IPS DF 4.7 (cell line): ENCODE measurements around the gene TBC1D2B.
"Not testable (repeated sequence)": the region's sequence is repeated elsewhere in the genome, so short reads cannot be mapped to it uniquely, and the experiment has no call there.

Source experiments
- DNase-seq: peaks from one replicate; pipeline ENCODE4 v3.0.0-alpha.2; 2013; ENCODE audit warnings: low spot score; ENCODE audit errors: extremely low read depth

Gene TBC1D2B

DNA sequence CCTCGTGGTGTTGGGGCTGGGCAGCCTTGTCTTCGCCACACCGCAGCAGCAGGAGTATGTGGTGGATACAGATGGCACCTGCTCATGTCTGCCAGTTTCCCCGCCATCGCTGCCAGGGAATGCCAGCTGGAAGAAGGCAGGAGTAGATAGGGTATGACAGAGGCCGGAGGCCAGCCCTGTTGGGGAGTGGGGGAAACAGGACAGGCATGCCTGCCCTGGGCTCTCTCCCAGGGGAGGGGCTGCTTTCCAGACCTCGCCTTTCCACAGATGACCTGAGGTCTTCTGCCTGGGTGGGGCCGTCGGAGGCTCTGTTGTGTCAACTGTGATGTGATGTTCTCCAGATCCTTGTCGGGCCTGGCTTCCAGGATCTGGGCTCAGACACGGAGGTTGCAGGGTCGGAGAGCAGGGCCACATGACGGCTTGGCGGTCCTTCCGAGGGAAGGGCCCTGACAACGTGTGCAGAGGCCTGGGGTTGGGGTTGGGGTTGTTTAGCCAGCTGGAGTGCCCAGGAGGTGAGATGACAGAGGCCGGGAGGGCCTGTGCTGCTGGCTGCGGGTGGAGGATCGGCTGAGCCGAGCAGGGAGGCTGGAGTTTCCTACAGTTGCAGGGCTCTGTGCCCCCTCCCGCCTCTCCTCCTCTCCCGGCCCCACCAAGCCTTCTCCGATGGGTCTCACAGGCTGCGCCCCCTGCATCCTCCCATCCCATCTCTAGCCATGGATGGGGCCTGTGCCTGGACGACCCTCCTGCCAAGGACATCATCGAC, 102.0 kb downstream of the TBC1D2B start:
- DNase-seq: no peak

DNA sequence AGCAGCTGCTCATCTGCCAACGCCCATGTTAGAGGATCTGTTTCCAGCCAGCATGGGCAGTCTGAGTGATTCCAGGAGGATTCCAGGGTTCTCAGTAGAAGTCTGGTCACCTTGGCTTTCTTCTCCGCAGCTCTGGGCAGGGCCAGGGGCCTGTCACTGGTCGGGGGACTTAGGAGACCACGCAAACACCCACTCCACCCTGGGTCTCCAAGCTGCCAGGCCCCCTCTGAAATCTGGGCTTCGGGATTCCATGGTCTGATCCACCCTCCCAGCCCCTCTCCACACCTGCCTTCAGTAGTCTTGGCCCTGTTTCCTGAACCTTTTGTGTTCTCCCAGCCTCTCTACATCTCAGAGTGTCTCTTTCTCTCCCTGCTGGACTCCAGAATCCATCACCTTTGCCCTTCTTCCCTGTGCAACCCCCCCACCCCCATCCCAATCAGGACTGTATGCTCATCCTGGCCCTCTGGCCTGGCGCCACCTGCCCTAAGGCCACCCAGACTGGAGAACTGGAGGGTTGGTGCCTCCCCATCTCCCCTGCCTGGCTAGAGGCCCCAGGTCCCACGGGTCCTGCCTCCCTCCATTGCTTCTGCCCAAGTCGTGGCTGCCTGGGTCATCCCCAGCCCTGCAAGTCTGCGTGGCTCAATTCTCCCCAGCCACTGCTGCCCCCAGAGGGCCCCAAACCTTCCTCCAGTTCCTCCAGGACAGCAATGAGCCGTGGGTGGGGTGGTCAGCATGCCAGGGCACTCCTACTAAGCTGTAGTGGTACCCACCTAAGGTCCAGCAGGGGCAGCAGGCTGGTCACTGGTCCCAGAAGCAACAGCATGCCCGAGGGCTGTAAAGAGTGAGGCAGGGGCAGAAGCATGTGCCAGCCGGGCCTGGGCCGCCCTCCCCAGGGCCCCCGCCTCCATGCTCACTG, 102.8 kb downstream of the TBC1D2B start:
- no peak for DNase-seq

DNA sequence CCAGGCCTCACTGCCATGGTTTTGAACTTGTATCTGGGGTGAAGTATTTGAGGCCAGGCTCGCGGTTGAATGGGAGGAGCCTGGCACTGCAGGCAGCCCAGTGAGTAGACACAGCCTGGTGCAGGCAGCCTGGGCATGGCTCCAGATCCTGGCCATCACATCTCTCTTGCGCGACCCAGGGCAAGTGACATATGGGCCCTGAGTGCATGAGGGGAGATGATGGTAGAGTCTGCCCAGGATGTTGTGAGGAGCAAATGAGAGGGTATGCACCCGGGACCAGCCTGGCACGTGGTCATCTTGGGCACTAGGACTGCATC, 103.5 kb downstream of the TBC1D2B start:
- DNase-seq: no peak

DNA sequence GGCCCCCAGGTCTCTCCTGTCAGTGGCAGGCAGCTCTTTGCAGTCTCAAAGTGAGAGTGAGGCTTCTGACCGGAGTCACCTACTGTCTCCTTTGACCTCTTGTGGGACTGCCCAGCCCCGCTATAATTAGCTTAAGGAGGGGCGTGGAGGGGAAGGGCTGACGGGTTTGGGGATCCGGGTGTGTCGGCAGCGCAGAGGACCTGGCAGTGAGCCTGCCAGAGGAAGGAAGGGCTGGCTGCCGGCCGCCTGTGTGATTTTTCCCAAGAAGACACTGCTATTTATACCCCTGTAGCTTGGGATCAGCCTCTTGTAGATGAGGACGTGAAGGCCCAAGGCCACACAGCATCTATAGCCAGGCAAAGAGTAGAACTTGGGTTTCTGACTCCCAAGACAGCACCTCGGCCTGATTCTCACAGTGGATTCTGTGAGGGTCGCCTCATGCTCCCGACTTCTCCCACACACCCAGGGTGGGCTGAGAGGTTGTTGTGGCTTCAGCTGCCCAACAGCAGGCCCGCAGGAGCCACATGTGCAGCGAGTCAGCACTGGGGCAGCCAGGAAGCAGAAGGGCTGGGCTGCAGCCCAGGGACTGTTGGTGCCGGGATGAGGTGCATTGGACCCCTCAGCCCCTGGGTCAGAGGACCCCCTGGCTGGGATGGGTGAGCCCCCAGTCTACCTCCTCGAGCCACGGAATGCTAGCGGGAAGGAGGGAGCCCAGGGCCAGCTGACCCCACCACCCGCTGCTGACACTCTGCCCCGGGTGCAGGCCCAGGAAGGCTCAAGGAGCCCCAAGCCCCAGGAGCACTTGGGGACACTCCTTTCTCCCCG, 104.0 kb downstream of the TBC1D2B start:
- DNase-seq: not testable (repeated sequence)

DNA sequence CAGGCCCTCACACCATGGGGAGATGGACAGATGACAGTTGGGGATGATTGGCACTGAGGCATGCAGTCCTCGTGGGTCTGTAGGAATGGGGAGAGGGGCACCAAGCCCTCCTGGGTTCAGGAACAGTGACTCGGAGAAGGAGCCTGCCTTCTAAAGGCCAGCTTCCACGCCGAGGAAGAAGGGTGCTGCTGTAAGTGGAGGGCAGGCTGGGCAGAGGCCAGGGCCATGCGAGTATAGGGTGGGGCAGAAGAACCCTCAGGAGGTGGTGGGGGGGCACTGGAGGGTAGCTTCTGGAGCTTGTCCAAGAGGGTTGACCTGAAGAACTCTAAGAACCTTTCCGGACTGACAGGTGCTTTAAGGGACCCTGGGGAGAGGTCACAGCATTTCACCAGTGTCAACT, 104.8 kb downstream of the TBC1D2B start:
- not testable (repeated sequence) for DNase-seq

DNA sequence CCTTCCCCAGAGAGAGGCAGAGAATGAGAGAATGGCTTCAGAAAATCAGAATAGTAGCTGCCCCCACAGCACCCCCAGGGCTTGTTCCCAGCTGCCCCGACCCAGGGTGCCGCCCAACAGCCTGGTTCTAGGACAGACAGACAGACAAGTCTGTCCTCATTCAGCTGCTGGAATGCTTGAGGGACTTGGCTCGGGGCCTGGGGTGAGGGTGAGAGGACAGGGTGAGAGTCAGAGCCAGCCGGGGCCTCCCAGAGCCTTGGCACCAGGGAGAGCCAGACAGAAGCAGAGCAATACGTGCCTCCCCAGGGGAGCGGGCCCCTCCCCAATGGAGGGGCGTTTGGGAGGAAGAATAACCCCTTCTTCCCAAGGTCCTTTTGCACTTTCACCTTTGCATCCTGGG, 105.6 kb downstream of the TBC1D2B start:
- DNase-seq: not testable (repeated sequence)

DNA sequence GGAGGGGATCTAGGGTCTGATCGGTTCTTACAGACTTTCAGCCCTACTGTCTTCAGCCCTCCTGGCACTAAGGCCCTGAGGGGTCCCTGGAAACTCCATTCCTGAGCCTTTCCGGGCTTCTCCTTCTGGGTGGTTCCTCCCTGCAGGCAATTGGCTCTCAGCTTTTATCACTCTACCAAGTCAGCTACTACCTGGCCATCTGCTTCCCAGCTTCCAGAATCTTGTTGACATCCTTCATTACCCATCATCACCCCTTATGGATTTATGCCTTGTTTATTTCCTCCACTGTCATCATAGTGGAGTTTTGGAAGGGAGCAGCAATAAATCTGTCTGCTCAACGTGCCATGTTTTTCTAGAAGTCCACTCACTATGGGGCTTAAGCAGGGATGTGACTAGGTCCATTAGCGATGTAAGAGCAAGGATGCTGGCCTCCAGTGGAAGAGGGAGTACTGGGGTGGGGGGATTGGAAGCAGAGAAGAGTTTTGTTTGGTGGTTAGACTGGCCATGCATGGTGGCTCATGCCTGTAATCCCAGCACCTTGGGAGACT, 106.6 kb downstream of the TBC1D2B start:
- DNase-seq: not testable (repeated sequence)

DNA sequence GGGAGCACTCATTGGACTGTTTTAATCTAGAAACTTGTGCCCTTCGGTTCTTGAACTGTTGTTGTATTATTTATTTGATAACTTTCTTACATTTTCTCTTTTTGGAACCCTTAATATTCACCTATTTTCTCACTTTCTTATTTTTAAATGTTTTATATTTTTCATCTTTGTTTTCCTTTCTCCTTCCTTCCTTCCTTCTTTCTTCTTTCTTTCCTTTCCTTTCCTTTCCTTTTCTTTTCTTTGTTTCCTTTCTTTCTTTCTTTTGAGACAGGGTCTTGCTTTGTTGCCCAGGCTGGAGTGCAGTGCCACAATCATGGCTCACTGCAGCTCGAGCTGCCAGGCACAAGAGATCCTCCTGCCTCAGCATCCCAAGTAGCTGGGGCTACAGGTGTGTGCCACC, 108.5 kb downstream of the TBC1D2B start:
- no peak for DNase-seq

DNA sequence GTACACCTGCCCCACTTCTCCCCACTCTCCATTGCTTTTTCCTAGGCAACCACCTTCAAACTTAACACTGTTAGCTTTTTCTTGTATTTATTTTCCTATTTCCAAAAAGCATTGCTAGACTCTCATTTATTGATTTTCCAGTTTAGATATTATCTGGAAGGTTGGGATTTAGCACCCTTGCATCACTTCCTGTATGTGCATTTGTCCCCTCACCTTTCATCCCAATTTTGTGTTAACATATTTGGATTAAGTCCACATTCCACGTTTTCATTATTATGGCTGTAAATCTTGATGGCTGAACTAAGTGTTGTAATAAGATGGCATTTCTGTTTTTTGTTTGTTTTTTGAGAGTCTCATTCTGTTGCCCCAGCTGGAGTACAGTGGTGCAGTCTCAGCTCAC, 109.7 kb downstream of the TBC1D2B start:
- no peak for DNase-seq

DNA sequence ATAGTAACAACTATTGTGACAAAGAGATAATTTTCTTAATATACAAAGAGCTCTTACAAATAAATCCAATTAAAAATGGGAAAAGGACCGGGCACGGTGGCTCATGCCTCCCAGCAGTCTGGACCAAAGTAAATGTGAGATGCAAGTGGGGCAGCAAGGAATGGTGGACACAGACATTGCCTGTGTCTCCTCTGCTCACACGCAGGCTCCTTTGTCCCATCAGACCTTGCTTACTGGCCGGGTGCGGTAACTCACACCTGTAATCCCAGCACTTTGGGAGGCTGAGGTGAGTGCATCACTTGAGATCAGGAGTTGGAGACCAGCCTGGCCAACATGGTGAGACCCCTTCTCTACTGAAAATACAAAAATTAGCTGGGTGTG, 110.3 kb downstream of the TBC1D2B start:
- DNase-seq: not testable (repeated sequence)

DNA sequence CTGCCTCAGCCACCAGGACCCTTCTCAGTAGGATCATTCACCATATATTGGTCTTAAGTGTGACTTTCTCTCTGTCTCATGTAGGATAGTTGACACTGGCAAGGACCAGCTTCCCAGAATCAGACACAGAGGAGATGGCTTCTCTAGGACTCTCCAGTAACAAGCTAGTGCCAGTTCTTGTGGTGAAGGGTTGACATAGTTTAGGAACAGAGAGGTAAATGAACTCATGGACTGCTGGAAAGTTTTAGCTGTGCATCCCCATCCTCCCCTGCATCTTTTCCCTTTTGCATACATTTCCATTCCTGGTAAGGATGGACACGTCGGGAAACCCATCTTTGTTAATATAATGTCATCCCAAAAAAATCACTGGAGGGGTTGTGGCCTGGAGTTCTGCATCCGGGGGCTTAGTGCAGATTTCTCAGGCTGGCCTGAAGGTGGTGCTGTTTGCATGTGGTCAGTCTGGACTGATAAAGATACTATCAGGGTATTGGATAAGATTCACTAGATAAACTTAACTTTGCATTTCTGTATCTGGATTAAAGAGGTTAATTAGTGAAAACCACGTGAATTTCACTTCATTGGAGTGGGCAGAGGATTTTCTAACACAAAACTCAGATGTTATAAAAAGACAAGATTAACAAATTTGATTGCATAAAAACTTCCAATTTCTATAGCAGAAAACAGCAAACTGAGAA, 110.8 kb downstream of the TBC1D2B start:
- DNase-seq: no peak

DNA sequence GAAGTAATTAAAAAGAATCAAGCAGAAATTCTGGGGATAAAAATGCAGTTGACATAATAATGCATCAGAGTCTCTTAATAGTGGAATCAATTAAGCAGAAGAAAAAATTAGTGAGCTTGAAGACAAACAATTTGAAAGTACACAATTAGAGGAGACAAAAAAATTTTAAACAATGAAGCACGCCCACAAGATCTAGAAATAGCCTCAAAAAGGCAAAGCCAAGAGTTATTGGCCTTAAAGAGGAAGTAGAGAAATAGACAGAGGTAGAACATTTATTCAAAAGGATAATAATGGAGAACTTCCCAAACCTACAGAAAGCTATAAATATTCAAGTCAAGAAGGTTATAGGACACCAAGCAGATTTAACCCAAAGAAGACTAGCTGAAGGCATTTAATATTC, 113.3 kb downstream of the TBC1D2B start:
- DNase-seq: no peak

DNA sequence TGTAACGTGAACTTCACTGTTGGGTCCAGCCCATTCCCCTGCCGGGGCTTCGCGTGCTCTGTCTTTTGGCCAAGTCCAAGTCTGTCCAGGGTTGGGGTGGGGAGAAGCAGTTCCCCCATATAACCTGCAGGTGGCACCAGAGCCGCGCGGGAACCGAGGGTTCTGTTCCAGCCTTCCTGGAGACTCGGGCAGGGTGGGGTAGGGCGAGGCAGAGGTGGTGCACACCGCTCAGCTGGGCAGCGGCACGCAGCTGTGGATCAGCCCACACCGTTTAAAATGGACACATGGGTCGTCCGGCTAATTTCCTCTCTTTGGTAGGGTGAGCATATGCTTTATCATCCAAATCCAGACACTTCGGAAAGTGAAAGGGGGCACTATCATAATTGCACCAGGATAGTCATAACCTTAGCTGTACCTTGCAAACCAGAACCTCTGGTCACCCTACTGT, 118.1 kb downstream of the TBC1D2B start:
- no peak for DNase-seq

DNA sequence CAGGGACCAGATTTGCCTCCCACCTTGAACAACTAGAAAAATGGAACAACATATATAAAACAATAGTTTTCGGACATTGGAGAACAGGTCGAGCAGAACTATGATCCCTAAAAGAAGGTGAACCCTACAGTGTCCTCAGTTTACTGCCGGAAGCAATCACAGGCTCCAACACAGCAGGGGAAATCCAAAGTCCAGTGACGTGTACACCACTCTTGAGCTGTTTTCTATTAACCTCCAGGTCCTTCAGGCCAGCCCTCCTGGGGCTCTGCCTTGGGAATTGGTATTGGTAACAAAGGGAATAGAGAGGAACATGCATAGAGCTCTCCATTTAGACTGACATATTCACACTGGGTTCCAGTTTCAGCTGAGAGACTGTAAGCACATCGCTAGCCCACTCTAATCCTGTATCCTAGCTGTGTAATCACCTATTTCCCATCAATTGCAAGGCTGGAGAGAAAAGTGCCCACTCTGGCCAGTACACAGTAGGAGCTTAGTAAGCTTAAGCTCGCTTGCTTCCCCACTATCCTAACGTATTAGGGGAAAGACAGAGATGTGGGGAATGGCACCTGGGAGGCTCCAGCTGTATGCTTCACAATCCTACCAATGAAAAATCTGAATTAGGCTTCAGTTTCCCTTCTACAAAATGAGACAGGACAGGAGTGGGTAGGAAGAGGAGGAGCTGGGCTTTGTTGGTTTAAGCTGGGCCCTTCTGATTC, 118.6 kb downstream of the TBC1D2B start:
- not testable (repeated sequence) for DNase-seq

DNA sequence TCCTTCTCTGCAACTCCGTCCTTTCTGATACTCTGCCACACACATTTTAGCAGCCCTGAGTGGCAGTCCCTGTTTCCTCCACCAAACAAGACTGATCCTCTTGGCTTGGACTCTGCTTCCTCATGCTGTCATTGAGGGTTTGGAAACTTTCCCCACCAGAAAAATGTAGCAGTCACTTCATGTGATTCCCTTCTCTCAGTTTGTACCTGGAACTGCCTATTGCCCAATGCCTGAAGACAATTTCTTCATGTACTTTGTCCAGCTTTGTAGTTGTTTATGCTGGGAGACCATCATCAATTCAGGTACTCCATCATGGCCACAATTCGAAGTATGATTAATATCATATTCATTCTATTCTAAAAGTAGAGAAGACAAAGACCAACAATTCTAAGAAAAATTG, 119.5 kb downstream of the TBC1D2B start:
- DNase-seq: not testable (repeated sequence)

DNA sequence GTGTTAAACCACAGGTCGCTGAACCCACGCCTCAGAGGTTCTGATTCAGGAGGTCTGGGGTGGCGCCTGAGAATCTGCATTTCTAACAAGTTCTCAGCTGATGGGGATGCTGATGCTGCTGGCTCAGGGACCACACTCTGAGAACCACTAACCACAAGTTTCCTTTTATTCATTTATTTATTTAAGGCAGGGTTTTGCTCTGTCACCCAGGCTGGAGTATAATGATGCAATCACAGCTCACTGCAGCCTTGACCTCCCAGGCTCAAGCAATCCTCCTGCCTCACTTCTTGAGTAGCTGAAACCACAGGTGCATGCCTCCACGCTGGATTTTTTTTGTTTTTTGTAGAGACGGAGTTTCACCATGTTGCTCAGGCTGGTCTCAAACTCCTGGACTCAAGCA, 123.6 kb downstream of the TBC1D2B start:
- not testable (repeated sequence) for DNase-seq

DNA sequence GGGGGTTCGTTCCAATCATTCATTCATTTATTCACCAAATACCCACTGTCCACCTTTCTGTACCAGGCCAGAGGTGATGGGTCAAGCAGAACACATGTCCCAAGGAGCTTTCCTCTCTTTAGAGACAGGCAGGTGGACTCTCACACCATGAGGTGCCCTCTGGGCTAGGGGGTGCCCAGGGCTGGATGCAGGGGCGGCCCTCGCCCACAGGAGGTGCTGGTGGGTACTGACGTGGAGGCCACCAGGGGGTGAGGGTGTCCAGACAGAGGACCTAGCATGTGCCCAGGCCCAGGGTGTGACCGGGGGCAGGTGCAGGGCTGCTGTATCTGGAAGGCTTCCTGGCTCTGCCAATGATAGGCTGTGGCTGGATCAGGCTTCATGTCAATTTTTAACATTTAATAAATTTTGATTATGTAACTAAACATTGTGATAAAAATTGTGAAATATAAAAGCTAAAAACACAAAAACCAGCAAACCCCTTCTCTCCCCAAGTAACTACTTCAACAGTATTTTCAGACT, 124.5 kb downstream of the TBC1D2B start:
- not testable (repeated sequence) for DNase-seq

DNA sequence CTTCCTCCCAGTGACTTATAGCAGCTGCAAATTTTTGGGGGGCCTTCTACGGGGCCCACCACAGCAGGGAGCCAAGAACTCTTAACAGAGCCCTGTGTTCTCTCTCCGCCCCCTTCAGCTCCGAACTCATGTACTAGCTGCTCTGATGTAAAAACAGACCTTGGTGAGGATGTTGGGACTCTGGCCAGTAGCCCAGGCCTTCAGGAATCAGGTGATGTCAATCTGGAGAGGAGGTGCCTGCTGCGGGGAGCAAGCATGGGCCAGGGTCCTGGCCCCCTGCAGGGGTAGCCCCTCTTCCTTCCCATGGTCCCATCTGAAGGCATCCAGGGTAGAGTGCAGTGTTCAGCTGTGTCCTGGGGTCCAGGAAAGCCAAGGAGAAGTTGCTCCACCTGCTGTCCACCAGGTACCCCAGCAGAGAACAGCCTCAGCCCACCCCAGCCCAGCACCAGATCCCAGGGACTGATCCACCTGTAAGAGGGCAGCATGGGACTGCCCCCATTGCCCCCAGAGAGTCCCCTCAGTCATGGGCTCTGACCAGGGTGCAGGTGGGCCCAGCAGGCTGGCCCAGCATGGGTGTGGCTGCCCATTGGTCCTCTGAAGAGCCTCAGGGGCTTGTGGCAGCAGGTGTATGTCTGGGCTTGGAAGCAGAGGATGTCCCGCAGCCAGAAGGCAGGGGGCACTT, 126.3 kb downstream of the TBC1D2B start:
- not testable (repeated sequence) for DNase-seq

DNA sequence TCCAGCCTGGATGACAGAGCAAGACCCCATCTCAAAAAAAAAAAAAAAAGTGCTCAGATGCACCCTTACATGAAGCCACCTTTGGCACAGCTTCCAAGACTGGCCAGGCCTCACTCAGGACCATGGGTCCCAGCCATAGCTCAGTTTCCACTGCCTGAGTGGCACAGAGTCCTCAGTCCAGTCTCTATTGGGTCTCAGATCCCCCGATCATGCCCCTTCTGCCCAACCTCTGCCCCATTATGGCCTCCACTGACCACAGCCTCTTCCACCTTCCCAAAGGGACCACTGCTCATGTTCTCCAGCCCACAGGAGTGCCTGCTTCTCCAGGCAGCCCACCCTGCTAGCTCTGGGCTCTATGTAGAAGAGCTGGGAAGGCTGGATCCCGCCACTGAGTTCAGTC, 127.0 kb downstream of the TBC1D2B start:
- not testable (repeated sequence) for DNase-seq
